HAP-1 (cell line): Measurements from ENCODE around the gene PRKCE.

Experiments used
- DNase-seq, 2 experiments: peaks; one replicate each; pipeline ENCODE4 v3.0.0-alpha.2; 2016 to 2020; ENCODE audit warnings: low spot score in 2 of 2
- H3K27me3 ChIP-seq: fragments of 250-450 bp; sonication (Bioruptor Pico); 2 replicates; pipeline ENCODE4 v1.5.1; 2020; ENCODE audit warnings: low read depth, mild to moderate bottlenecking, moderate library complexity
- H3K36me3 ChIP-seq: fragments of 250-450 bp; sonication (Bioruptor Pico); replicated peaks from 2 replicates; pipeline ENCODE4 v1.5.1; 2020; ENCODE audit warnings: mild to moderate bottlenecking
- H3K4me1 ChIP-seq: fragments of 250-450 bp; sonication (Bioruptor Pico); 2 replicates; pipeline ENCODE4 v1.5.1; 2020; ENCODE audit warnings: mild to moderate bottlenecking
- H3K4me3 ChIP-seq: fragments of 250-450 bp; sonication (Bioruptor Pico); 2 replicates; pipeline ENCODE4 v1.5.1; 2020; ENCODE audit warnings: mild to moderate bottlenecking, moderate library complexity
- H3K9me3 ChIP-seq: fragments of 250-450 bp; sonication (Bioruptor Pico); 2 replicates; pipeline ENCODE4 v1.5.1; 2020; ENCODE audit warnings: mild to moderate bottlenecking, moderate library complexity
- in situ Hi-C: fragments of 300-500 bp; cut with MboI; formaldehyde crosslinking; loops from 3 replicates; pipeline ENCODE4 v1.14.3; 2020; ENCODE audit warnings: low sequenced_read_pairs, inconsistent platforms, mixed read lengths

PRKCE gene

GRCh38 chr2:45960057-45960863 is 308.8 kb downstream of the PRKCE start:
- in situ Hi-C loops: no loop called here
- no peaks in the 10 kb centered on the region for H3K4me1 ChIP-seq
- H3K36me3 ChIP-seq: no peaks in the 10 kb centered on the region
- no peaks in the 10 kb centered on the region for H3K27me3 ChIP-seq
- no peaks in the 10 kb centered on the region for H3K9me3 ChIP-seq
- no peak for DNase-seq
- no peak overlapping the region for H3K4me3 ChIP-seq

GRCh38 chr2:45962177-45962921 is 310.9 kb downstream of the PRKCE start:
- Histone ChIP-seq H3K4me1 (no peaks in the 10 kb centered on the region), H3K36me3 (no peaks in the 10 kb centered on the region), H3K4me3 (no peak overlapping the region), H3K9me3 (no peaks in the 10 kb centered on the region), H3K27me3 (no peaks in the 10 kb centered on the region)
- in situ Hi-C loops: no loop called here
- no peak for DNase-seq

GRCh38 chr2:45963816-45964215 is 312.3 kb downstream of the PRKCE start:
- Histone ChIP-seq H3K36me3 (no peaks in the 10 kb centered on the region), H3K9me3 (no peaks in the 10 kb centered on the region), H3K4me3 (no peak overlapping the region), H3K27me3 (no peaks in the 10 kb centered on the region), H3K4me1 (no peaks in the 10 kb centered on the region)
- in situ Hi-C loops: no loop called here
- no peak for DNase-seq

- Histone ChIP-seq H3K4me3 (no peak overlapping the region), H3K36me3 (no peaks in the 10 kb centered on the region), H3K9me3 (no peaks in the 10 kb centered on the region), H3K27me3 (no peaks in the 10 kb centered on the region), H3K4me1 (no peaks in the 10 kb centered on the region)
- no peak for DNase-seq
- in situ Hi-C loops: no loop called here
These were observed 312.9 kb downstream of the PRKCE start for GRCh38 chr2:45964223-45964841.

- Histone ChIP-seq H3K9me3 (no peaks in the 10 kb centered on the region), H3K36me3 (no peaks in the 10 kb centered on the region), H3K4me3 (no peak overlapping the region), H3K27me3 (no peaks in the 10 kb centered on the region), H3K4me1 (no peaks in the 10 kb centered on the region)
- in situ Hi-C loops: no loop called here
- DNase-seq: no peak
These were observed 313.4 kb downstream of the PRKCE start for GRCh38 chr2:45964906-45965305.

GRCh38 chr2:45965871-45966498 is 314.5 kb downstream of the PRKCE start:
- H3K36me3 ChIP-seq: no peaks in the 10 kb centered on the region
- H3K27me3 ChIP-seq: no peaks in the 10 kb centered on the region
- H3K4me1 ChIP-seq: no peaks in the 10 kb centered on the region
- no peak overlapping the region for H3K4me3 ChIP-seq
- H3K9me3 ChIP-seq: no peaks in the 10 kb centered on the region
- no peak for DNase-seq
- in situ Hi-C loops: no loop called here

GRCh38 chr2:45968946-45969584 is 317.6 kb downstream of the PRKCE start:
- H3K36me3 ChIP-seq: no peaks in the 10 kb centered on the region
- in situ Hi-C loops: no loop called here
- no peaks in the 10 kb centered on the region for H3K9me3 ChIP-seq
- no peak overlapping the region for H3K4me3 ChIP-seq
- H3K4me1 ChIP-seq: no peaks in the 10 kb centered on the region
- no peaks in the 10 kb centered on the region for H3K27me3 ChIP-seq
- no peak for DNase-seq

GRCh38 chr2:45973426-45973825 is 322.0 kb downstream of the PRKCE start:
- Histone ChIP-seq H3K36me3 (no peaks in the 10 kb centered on the region), H3K9me3 (no peaks in the 10 kb centered on the region), H3K27me3 (no peaks in the 10 kb centered on the region), H3K4me1 (no peaks in the 10 kb centered on the region), H3K4me3 (no peak overlapping the region)
- no peak for DNase-seq
- in situ Hi-C loops: no loop called here

- Histone ChIP-seq H3K27me3 (no peaks in the 10 kb centered on the region), H3K9me3 (no peaks in the 10 kb centered on the region), H3K4me3 (no peak overlapping the region), H3K36me3 (no peaks in the 10 kb centered on the region), H3K4me1 (no peaks in the 10 kb centered on the region)
- in situ Hi-C loops: no loop called here
- no peak for DNase-seq
These were observed 322.6 kb downstream of the PRKCE start for GRCh38 chr2:45974056-45974455.

- Histone ChIP-seq H3K9me3 (no peaks in the 10 kb centered on the region), H3K27me3 (no peaks in the 10 kb centered on the region), H3K4me1 (no peaks in the 10 kb centered on the region), H3K4me3 (no peak overlapping the region), H3K36me3 (no peaks in the 10 kb centered on the region)
- no peak for DNase-seq
- in situ Hi-C loops: no loop called here
These were observed 323.4 kb downstream of the PRKCE start for GRCh38 chr2:45974762-45975408.

GRCh38 chr2:45975752-45976517 is 324.5 kb downstream of the PRKCE start:
- Histone ChIP-seq H3K36me3 (no peaks in the 10 kb centered on the region), H3K27me3 (no peaks in the 10 kb centered on the region), H3K4me3 (no peak overlapping the region), H3K4me1 (no peaks in the 10 kb centered on the region), H3K9me3 (no peaks in the 10 kb centered on the region)
- DNase-seq: no peak
- in situ Hi-C loops: no loop called here

- Histone ChIP-seq H3K9me3 (no peaks in the 10 kb centered on the region), H3K36me3 (no peaks in the 10 kb centered on the region), H3K4me1 (no peaks in the 10 kb centered on the region), H3K27me3 (no peaks in the 10 kb centered on the region), H3K4me3 (no peak overlapping the region)
- no peak for DNase-seq
- in situ Hi-C loops: no loop called here
These were observed 326.9 kb downstream of the PRKCE start for GRCh38 chr2:45978302-45978859.
